Testis (tissue), 3 donors: Measurements from ENCODE around the gene ST8SIA1. TPM values are rescaled to one million over a fixed set of nuclear protein-coding genes. Genes with fewer than 3 reads are reported as not detected.

Source experiments
- DNase-seq: peaks from one replicate; pipeline ENCODE4 v3.0.0-alpha.2; 2019
- H3K27ac ChIP-seq, 2 donors: fragments of 200-600 bp; sonication (generic); one replicate each; pipeline ENCODE4 v1.5.1; 2019
- H3K27me3 ChIP-seq: fragments of 200-600 bp; sonication (generic); one replicate; pipeline ENCODE4 v1.5.1; 2019
- H3K36me3 ChIP-seq: fragments of 200-600 bp; sonication (generic); one replicate; pipeline ENCODE4 v1.5.1; 2017; ENCODE audit warnings: low read depth; ENCODE audit errors: missing control alignments
- H3K4me1 ChIP-seq: fragments of 200-600 bp; sonication (generic); one replicate; pipeline ENCODE4 v1.5.1; 2019
- H3K4me3 ChIP-seq, 2 donors: fragments of 200-600 bp; sonication (generic); one replicate each; pipeline ENCODE4 v1.5.1; 2017 to 2019
- H3K9me3 ChIP-seq: fragments of 200-600 bp; sonication (generic); one replicate; pipeline ENCODE4 v1.5.1; 2017
- POLR2A ChIP-seq: fragments of 450-650 bp; IDR thresholded peaks from one replicate; pipeline ENCODE4 v1.6.1; 2017; ENCODE audit warnings: antibody characterized with exemption, mild to moderate bottlenecking, moderate library complexity
- WGBS, 2 donors: methylation state at CpG; one replicate each; pipeline ENCODE4 v1.1.5; 2018; 5-methylcytosine and 5-hydroxymethylcytosine counted together
- intact Hi-C: fragments of 100-400 bp; cut with DNase I; formaldehyde crosslinking; loops from one replicate; pipeline ENCODE4 v1.15.1; 2023; ENCODE audit warnings: low total_unique reads
- polyA plus RNA-seq: library from polyadenylated mRNA; stranded (reverse); fragments of 350-450 nt; fragmentation: Illumina TruSeq; extraction: RNeasy Lipid Tissue Mini Kit (QIAGEN cat#74804); gene quantifications from one replicate; pipeline ENCODE4 v1.2.3, GENCODE V29; 2014; ENCODE audit warnings: low read depth, low replicate concordance; ENCODE audit not compliant: insufficient read depth
- total RNA-seq, 2 donors: library from RNA; depleted of rRNA; stranded (reverse); fragments of >200 nt; gene quantifications; one replicate each; pipeline ENCODE4 v1.2.3, GENCODE V29; 2016
- TF ChIP-seq, protein P1 (sequence below), 3 experiments: fragments of 450-650 bp in 2 of 3; fragments of 200-600 bp in 1 of 3; sonication (generic) in 1 of 3; IDR thresholded peaks; one replicate each; pipeline ENCODE4 v1.5.1; 2016 to 2019; ENCODE audit warnings: antibody characterized with exemption in 3 of 3, mild to moderate bottlenecking in 2 of 3, moderate library complexity in 1 of 3

ST8SIA1 gene
- total and polyA plus RNA-seq, 3 donors from 2014 or later: 6.5 to 13.6 (median 12.0) TPM

GRCh38 chr12:22256041-22256441 lies 78.5 kb downstream of the ST8SIA1 start:
- H3K36me3 ChIP-seq: no peaks in the 10 kb centered on the region
- intact Hi-C loops: no loop called here
- no peaks in the 10 kb centered on the region for H3K9me3 ChIP-seq
- no peak for TF ChIP-seq POLR2A
- TF ChIP-seq, protein P1, sequence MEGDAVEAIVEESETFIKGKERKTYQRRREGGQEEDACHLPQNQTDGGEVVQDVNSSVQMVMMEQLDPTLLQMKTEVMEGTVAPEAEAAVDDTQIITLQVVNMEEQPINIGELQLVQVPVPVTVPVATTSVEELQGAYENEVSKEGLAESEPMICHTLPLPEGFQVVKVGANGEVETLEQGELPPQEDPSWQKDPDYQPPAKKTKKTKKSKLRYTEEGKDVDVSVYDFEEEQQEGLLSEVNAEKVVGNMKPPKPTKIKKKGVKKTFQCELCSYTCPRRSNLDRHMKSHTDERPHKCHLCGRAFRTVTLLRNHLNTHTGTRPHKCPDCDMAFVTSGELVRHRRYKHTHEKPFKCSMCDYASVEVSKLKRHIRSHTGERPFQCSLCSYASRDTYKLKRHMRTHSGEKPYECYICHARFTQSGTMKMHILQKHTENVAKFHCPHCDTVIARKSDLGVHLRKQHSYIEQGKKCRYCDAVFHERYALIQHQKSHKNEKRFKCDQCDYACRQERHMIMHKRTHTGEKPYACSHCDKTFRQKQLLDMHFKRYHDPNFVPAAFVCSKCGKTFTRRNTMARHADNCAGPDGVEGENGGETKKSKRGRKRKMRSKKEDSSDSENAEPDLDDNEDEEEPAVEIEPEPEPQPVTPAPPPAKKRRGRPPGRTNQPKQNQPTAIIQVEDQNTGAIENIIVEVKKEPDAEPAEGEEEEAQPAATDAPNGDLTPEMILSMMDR (IDR thresholded peaks at IDR 0.05): no peak
- 70 to 73% methylated on average over 7 of the region's 7 CpGs for WGBS, 2 donors
- H3K27me3 ChIP-seq: no peaks in the 10 kb centered on the region
- H3K4me1 ChIP-seq: no peaks in the 10 kb centered on the region
- H3K27ac ChIP-seq: no peak overlapping the region
- no peak for DNase-seq
- H3K4me3 ChIP-seq: no peak overlapping the region

- Histone ChIP-seq H3K27ac (no peak overlapping the region), H3K9me3 (no peaks in the 10 kb centered on the region), H3K4me1 (no peaks in the 10 kb centered on the region), H3K27me3 (no peaks in the 10 kb centered on the region), H3K36me3 (no peaks in the 10 kb centered on the region), H3K4me3 (no peak overlapping the region)
- intact Hi-C loops: no loop called here
- DNase-seq: no peak
- WGBS, 2 donors: 51 to 68% methylated on average over 11 of the region's 11 CpGs
- TF ChIP-seq POLR2A: no peak
- TF ChIP-seq, protein P1 (IDR thresholded peaks at IDR 0.05): no peak
These were observed 79.4 kb downstream of the ST8SIA1 start for GRCh38 chr12:22255097-22255496.

DNA sequence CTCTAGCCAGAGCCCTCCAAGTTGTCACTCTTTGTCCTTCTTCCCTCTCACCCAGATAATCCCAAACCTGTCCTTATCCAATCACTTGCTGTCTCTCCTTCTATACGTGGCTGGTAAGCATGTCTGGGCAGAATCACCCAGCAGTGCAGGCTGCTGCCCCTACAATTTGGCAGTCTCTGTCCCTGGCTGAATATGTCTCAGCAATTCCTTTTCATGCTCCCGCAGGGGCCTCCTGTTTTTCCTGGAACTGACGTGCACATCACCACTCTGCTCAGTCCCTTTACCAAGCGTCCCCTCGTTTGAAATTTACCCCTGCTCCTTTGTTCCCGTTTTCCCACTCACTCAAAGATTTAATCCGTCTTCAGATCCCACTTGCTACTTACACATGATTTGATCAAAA lies 80.0 kb downstream of the ST8SIA1 start:
- no peaks in the 10 kb centered on the region for H3K4me1 ChIP-seq
- no peak for TF ChIP-seq POLR2A
- TF ChIP-seq, protein P1 (IDR thresholded peaks at IDR 0.05): no peak
- H3K9me3 ChIP-seq: no peaks in the 10 kb centered on the region
- no peak overlapping the region for H3K4me3 ChIP-seq
- 72 to 75% methylated on average over 7 of the region's 7 CpGs for WGBS, 2 donors
- H3K27me3 ChIP-seq: no peaks in the 10 kb centered on the region
- DNase-seq: no peak
- intact Hi-C loops: no loop called here
- no peak overlapping the region for H3K27ac ChIP-seq
- H3K36me3 ChIP-seq: no peaks in the 10 kb centered on the region

DNA sequence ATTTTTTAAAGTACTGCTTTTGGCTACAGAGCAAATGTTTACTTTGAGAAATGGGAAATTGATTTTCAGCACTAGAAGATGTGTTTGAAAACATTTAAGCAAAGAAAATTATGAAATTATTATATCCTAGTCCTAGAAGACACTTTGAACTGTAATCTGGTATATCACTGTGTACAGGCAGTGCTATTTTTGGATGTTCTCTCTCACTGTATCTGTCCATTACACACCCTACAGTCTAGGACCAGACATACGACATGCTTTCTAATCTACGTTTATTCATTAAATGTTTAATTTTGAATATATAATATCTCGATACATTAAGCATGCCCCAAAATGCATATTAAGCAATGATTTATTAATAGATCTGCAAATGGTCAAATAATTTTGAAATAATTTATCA lies 82.5 kb downstream of the ST8SIA1 start:
- no peak for DNase-seq
- Histone ChIP-seq H3K27ac (no peak overlapping the region), H3K4me3 (no peak overlapping the region), H3K4me1 (no peaks in the 10 kb centered on the region), H3K27me3 (no peaks in the 10 kb centered on the region), H3K36me3 (no peaks in the 10 kb centered on the region), H3K9me3 (no peaks in the 10 kb centered on the region)
- WGBS, 2 donors: 65 to 68% methylated on average over 3 of the region's 3 CpGs
- no peak for TF ChIP-seq POLR2A
- TF ChIP-seq, protein P1 (IDR thresholded peaks at IDR 0.05): no peak
- intact Hi-C loops: no loop called here

DNA sequence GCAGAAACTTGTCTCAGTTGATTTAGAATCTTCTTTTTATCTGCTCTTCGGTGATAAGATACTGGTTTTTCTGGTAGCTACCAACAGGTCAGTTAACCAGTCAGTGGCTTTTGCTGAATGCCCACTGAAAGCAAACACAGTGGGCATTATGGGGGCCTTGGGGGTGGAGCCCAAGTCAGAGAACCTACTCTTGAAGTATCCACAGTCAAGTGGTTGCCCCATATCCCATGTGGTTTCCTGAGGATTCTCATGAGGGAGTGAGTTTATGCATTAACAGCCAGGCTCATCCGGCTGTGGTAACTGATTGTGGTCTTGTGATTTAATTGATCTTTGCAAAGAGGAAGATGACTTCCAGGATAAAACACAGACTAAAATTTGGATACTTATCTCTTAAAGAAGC lies 83.7 kb downstream of the ST8SIA1 start:
- no peak for DNase-seq
- H3K27ac ChIP-seq: no peak overlapping the region
- intact Hi-C loops: no loop called here
- TF ChIP-seq, protein P1 (IDR thresholded peaks at IDR 0.05): no peak
- TF ChIP-seq POLR2A: no peak
- no peaks in the 10 kb centered on the region for H3K9me3 ChIP-seq
- no peaks in the 10 kb centered on the region for H3K4me1 ChIP-seq
- H3K27me3 ChIP-seq: no peaks in the 10 kb centered on the region
- no peak overlapping the region for H3K4me3 ChIP-seq
- 76 to 77% methylated on average over 2 of the region's 2 CpGs for WGBS, 2 donors
- H3K36me3 ChIP-seq: no peaks in the 10 kb centered on the region
